Measurements from ENCODE around the gene PTPRK.
"Not testable (repeated sequence)": the region's sequence is repeated elsewhere in the genome, so short reads cannot be mapped to it uniquely, and the experiment has no call there.

DNA sequence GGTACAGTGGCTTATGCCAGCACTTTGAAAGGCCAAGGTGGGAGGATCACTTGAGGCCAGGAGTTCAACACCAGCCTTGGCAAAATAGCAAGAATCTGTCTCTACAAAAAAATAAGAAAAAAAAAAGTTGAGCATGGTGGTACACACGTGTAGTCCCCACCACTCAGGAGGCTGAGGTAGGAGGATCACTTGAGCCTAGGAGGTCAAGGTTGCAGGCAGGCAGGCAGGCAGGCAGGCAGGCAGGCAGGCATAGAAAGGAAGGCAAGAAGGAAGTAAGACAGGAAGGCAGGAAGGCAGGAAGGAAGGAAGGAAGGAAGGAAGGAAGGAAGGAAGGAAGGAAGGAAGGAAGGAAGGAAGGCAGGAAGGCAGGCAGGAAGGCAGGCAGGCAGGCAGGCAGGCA lies 85.6 kb downstream of the PTPRK start:
- not testable (repeated sequence) for TF ChIP-seq CTCF, POLR2A (IDR thresholded peaks at IDR 0.05)
